ENCODE results near the gene IL1A.

IL1A gene

GRCh38 chr2:112791019-112791418, 6.7 kb upstream of the IL1A start:
- DNase-seq = no peak

- DNase-seq = no peak
Observed at GRCh38 chr2:112790305-112790704, 6.0 kb upstream of the IL1A start.

- DNase-seq = no peak
Observed at GRCh38 chr2:112789186-112789585, 4.9 kb upstream of the IL1A start.

- no peak for DNase-seq
Observed at GRCh38 chr2:112788653-112789052, 4.4 kb upstream of the IL1A start.

GRCh38 chr2:112787729-112788393, 3.6 kb upstream of the IL1A start:
- DNase-seq = no peak

GRCh38 chr2:112787294-112787693, 3.0 kb upstream of the IL1A start:
- DNase-seq = no peak

- DNase-seq = no peak
Observed at GRCh38 chr2:112783187-112783714, 1.0 kb downstream of the IL1A start.

- DNase-seq = no peak
Observed at GRCh38 chr2:112782234-112782799, 2.0 kb downstream of the IL1A start.

GRCh38 chr2:112779598-112779997, 4.7 kb downstream of the IL1A start:
- DNase-seq = no peak

GRCh38 chr2:112777036-112777435, 7.3 kb downstream of the IL1A start:
- DNase-seq = no peak

- DNase-seq = no peak
Observed at GRCh38 chr2:112776113-112776512, 8.2 kb downstream of the IL1A start.

- DNase-seq = no peak
Observed at GRCh38 chr2:112774536-112775285, 9.6 kb downstream of the IL1A start.

GRCh38 chr2:112773556-112773955, 10.7 kb downstream of the IL1A start:
- DNase-seq = no peak

GRCh38 chr2:112772911-112773475, 11.3 kb downstream of the IL1A start:
- no peak for DNase-seq

- no peak for DNase-seq
Observed at GRCh38 chr2:112772322-112772721, 12.0 kb downstream of the IL1A start.

GRCh38 chr2:112768432-112768831, 15.9 kb downstream of the IL1A start:
- DNase-seq = no peak

- no peak for DNase-seq
Observed at GRCh38 chr2:112767693-112768330, 16.5 kb downstream of the IL1A start.

GRCh38 chr2:112765251-112765650, 19.0 kb downstream of the IL1A start:
- DNase-seq = no peak

GRCh38 chr2:112764071-112765044, 19.9 kb downstream of the IL1A start, which contains the start of gene CKAP2L:
Gene CKAP2L (minus strand): TSS chr2:112764609. CDS start chr2:112764598, 11 bp downstream.
- DNase-seq = peak; percentile 93

GRCh38 chr2:112762276-112762675, 22.0 kb downstream of the IL1A start:
- DNase-seq = no peak

GRCh38 chr2:112760149-112760548, 24.1 kb downstream of the IL1A start:
- DNase-seq = no peak

- DNase-seq = no peak
Observed at GRCh38 chr2:112758711-112759110, 25.6 kb downstream of the IL1A start.

Measured in activated effector memory CD4-positive, alpha-beta T cell treated with Interleukin-2 at 50 U/mL for 16 hours (primary cell).